HCEC 1CT (cell line): ENCODE results near the gene PRKCQ.
A peak's percentile ranks its signal among the peaks of the same experiment; 100 is the strongest.
"Not testable (repeated sequence)": the region's sequence is repeated elsewhere in the genome, so short reads cannot be mapped to it uniquely, and the experiment has no call there.

ENCODE experiments used
- DNase-seq: peaks from one replicate; pipeline ENCODE4 v3.0.0-alpha.2; 2017

Gene PRKCQ

DNA sequence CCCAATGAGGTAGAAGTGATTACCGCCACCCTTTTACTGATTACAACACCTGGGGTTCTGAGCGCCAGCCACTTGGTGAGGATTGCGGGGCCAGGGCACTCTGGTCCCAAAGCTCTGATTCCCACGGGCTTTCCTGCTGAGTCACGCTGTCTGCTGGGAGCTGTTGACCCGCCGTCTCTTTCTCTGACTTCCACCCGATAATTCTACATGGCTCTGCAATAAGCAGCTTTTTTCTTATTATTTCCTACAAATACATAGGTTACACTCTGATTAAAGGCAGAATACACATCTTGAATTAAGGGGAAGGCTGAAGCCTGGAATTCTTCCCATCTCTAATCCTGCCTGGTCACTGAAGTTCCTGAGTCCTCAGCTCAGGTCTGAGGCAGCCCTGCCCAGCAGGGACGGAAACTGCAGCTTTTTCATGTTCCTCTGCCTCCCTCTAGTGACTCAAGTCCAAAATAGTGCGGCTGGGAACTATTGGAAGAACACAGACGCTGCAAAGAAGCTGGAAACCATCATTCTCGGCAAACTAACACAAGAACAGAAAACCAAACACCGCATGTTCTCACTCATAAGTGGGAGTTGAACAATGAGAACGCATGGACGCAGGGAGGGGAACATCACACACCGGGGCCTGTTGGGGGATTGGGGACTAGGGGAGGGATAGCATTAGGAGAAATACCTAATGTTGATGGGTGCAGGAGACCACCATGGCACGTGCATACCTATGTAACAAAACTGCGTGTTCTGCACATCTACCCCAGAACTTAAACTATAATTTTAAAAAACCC lies 178.3 kb downstream of the PRKCQ start:
- peak; percentile 84 for DNase-seq

DNA sequence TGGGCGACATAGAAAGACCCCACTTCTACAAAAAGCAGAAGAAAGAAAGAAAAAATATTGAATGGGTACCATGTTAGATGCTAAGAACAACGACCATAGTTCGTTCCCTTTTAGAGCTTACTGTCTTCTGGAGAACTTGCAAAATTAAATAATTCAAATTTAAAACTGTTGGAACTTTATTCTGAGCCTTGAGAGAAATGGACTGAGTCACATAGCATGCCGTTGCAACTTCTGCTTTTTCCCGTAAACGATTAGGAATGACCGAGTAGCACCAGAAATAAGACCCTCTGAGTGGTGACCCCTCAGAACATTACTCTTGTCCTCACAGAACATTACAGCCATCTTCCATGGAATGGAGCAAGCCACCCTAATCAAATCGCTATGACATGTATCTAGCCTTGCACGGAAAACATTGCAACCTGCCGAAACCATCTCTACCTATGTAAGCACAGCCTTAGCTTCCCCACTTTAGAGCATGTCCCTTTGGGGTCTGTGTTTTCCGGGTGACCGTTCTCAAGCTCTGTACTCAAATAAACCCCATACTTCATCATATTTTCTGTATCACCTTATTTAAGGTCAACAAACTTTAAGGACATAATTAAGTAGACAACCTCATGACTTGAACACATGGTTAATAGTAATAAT lies 179.1 kb downstream of the PRKCQ start:
- DNase-seq, result no peak

DNA sequence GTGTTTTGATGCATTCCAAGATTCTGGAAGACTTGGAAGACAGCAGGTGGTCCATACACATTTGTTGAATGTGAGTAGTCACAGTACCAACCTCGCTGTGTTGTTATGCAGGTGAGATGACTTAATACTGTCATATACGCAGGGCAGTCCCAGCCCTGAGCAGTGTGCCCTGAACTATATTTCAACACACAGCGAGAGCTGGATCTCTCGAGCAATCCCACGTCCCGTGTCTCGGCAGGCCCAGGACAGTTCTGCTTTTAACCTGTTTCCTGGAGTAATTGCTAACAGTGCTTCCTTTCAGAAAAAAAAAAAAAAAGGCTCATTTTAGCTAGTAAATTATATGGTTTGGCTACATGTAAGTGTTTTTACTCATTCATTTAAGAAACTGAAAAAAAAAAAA lies 179.7 kb downstream of the PRKCQ start:
- no peak for DNase-seq

DNA sequence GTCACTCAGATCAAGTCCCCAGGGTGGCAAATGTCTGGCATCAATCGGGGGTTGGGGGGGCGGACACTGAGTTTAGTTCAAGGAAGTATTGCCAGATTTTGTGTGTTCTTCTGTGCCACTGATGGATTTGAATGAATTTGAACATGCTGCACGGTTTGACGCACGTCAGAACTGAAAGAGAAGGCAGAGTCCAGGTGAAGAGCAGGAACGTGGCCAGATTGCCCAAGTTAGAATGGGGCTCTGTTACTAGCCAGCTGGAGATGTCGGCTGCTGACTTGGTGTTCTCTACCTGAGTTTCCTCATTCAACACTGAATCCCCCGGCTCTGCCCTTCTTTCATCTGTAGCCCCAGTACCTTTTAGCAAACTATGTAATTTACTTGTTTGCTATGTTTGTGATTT lies 180.2 kb downstream of the PRKCQ start:
- no peak for DNase-seq

DNA sequence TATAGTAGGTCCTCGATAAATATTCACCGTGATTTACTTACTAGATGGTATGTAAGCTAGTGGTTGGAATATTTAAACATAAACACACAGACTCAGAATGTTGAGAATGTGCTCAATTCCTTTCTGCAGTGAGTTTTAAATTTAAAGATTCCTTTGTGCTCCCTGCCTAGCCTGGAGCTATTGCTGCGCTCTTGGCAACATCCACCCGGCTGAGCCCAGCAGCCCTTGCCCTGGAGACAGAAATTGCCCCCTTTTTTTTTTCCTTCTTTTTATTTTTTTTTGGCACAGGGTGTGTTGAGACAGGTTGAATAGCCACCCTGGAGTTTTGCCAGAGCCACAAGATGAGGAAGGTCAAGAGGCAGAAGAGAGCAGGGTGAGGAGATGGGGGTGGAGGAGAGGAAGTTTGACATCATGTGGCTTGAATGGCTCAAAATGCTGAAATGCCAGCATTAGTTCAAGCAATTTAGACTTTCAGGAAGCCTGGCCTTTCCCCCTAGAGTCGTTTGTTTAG lies 180.8 kb downstream of the PRKCQ start:
- no peak for DNase-seq

DNA sequence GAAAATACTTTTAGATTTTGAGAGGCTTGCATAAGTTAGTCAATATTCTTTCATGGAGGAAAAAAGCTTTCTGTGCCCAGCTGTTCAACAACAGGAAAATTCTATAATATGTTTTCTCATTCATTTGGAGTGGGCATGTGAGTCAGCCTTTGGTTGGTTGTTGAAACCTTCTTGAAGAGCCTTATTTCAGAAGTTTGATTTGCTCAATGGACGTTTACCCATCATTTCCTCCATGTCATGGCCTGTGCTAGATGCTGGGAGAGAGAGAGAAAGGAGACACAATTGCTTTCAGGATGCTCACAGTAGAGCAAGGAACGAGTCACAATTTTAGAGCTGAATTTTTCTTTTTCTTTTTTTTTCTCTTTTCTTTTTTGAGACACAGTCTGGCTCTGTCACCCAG lies 181.7 kb downstream of the PRKCQ start:
- DNase-seq, result no peak

DNA sequence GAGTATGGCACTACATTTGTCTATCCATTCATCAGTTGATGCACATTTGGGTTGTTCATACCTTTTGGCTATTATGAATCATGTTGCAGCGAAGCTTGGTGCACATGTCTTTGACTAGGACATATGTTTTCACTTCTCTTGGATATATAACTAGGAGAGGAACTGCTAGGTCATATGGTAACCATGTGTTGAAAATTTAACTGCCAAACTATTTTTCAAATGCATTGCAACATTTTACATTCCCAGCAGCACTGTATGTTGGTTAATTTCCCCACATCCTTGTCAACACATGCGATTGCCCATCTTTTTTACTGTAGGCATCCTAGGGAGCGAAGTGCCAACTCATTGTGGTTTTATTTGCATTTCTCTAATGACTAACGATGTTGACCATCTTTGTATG lies 183.4 kb downstream of the PRKCQ start:
- DNase-seq, result peak; percentile 84

DNA sequence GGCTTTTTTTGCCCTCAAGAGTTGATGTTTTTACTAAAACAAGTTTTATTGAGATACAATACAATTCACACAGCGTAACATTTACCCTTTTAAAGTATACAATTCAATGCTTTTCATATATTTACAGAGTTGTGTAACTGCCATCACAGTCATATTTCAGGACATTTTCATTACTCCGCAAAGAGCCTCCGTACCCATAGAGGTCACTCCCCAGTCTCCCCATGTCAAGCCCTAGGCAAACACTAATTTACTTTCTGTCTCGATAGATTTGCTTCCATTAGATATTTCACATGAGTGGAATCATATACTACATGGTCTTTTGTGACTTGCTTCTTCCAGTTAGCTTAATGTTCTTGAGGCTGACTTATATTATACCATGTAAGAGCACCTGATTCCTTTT lies 183.8 kb downstream of the PRKCQ start:
- DNase-seq, result no peak

DNA sequence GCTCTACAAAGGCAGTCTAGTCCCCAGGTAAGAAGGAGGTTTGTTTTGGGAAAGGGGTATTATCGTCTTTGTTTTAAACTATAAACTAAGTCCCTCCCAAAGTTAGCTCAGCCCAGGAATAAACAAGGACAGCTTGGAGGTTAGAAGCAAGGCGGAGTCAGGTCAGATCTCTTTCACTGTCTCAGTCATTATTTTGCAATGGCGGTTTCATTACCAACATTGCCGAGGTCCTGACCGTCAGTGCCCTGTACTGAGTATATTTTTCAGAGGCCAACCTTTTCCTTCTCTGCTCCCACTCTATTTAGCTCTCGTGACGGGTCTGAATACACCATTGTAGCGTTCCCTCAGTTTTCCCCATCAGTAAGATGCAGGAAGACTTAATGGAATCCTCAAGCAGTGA lies 184.5 kb downstream of the PRKCQ start:
- DNase-seq, result no peak

DNA sequence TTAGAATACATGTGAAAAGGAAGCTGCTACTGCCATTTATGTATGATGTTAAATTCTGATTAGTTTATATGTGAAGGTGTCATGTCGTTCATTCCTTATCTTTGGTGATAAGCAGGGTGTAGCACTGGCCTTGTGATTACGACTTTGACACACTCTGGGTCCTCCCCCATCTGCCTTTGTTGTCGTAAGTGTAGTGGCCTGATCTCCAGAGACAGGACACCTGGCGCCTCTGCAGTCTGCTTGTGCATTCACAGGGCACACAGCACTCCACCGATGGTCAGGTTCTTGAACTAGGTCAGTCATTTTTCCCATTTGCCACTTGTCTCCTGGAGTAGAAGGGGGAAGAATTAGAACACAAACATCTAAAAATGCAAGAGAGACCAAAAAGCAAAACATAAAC lies 186.0 kb downstream of the PRKCQ start:
- DNase-seq, result no peak

DNA sequence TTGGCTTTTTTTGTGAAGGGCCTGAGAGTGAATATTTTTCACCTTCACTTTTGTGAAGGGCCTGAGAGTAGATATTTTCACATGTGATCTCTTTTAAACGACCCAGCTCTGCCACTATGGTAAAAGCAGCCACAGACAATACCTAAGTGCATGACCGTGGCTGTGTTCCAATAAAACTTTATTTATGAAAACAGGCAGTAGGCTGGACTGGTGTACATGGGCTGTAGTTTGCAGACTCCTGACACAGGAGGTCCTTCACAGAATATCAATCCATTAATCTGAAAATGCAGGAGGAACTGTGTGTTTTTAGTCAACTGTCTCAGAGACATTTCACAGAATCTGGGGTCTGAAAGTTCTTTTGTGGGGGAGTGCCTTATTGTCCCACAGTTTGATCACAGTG lies 186.9 kb downstream of the PRKCQ start:
- DNase-seq, result no peak

DNA sequence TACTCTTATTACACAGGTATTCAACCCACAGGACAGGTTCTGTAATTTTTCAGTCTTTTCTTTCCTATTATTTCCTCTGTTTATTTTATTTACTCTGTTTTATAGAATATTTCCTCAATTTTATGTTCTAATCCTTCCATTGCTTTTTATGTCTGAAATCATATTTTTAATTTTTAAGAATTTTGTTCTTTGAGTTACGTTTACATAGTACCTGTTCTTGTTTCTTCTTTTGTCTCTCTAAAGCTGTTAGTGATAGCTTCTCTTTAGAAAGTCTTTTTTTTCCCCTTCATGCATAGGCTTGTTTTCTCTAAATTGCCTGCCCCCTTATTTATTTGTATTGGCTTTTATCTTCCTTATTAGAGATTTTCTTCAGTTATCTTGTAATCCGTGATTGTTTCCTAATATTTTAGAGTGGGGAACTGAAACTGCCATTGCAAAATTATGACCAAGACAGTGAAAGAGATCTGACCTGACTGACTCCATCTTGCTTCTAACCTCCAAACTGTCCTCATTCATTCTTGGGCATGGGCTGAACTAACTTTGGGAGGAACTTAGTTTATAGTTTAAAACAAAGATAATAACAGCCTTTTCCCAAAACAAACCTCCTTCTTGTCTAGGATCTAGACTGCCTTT lies 189.7 kb downstream of the PRKCQ start:
- no peak for DNase-seq

DNA sequence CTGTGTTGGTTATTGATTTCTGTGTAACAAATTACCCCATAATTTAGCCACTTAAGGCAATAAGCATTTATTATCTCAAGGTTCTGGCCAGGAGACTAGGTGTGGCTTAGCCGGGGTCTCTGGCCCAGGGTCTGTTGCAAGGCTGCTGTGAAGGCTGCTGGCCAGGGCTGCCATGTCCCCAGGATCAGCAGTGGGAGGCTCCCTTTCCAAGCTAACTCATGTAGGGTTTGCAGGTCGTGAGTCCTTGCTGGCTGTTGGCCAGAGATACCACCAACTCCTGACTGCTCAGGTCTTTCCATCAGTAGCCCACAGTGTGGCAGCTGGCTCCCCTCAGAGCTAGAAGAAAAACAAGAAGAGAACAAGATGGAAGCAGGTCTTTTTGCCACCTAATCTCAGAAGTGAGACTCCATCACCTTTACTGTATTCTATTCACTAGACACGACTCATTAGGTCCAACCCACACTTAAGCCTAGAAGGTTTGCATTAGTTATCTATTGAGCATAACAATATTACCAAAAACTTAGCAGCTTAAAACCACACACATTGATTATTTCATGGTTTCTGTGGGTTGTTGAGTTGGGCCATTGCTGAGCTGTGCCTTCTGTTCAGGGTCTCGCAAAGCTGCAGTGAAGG lies 191.7 kb downstream of the PRKCQ start:
- DNase-seq, result no peak

DNA sequence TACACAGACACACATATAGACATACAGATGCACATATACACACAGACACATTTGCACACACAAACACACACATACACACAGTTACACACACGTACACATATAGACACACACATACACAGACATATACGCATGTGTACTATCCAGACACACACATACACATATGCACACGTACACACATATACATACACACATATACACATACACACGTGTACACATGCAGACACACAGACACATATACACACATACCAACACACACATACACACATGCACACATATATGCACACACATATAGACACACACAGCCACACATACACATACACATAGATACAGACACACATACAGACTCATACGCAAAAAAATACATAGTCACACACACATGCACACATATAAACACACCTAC lies 193.1 kb downstream of the PRKCQ start:
- no peak for DNase-seq

DNA sequence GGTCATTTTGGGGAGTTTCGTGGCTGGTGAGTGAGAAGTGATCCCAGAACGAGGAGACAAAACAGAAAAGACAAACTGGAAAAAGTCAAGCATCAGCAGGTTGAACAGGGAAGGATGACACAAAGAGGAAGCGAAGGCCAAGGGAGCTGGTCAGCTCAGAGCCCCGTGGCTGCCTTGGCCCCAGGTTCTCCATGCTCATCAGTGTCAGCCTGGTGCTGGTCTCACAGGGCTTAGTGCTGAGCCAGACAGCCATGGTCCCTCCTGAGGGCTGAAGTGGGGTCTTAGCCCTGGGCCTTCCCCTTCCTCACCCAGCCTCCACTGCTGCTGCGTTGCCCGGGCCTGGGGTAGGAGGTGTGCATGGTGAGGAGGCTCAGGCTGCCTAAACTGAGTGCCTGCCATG lies 193.7 kb downstream of the PRKCQ start:
- DNase-seq, result no peak

DNA sequence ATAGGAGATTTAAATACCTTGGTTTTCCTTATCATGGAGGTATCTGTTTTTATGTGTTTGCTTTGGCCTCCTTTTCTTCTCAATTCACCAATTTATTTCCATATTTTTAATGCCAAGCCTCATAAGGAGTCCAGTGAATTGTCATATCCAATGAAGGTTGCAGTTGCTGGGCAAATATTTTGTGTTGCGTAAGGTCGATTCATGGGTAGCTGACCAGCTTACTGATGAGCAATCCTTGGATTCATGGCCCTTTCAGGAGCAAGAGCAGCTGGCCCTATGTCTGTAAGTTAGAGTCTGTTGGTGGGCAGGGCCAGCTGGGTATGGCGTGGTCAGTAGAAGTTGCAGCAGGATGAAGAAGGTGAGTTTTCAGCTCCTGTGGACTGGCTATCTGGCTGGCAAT lies 194.4 kb downstream of the PRKCQ start:
- DNase-seq, result peak; percentile 50

DNA sequence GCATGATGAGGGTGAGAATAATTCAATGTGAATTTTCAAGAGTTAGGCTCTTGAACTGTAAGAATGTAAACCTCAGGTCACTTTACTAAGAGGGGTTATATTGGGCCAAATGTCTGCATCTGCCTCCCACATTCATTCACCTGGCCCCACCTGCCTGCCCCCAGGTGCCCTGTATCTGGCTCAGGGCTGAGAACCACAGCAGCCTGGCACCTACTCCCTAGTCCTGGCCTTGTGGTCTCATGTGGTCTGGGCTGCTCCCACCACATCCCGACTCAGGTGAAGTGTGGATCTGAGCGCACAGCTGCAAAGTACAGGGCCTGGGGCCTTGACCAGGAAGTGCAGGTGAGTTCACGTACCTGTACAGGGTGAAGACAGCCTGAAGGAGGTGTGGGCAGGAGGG lies 195.2 kb downstream of the PRKCQ start:
- no peak for DNase-seq

DNA sequence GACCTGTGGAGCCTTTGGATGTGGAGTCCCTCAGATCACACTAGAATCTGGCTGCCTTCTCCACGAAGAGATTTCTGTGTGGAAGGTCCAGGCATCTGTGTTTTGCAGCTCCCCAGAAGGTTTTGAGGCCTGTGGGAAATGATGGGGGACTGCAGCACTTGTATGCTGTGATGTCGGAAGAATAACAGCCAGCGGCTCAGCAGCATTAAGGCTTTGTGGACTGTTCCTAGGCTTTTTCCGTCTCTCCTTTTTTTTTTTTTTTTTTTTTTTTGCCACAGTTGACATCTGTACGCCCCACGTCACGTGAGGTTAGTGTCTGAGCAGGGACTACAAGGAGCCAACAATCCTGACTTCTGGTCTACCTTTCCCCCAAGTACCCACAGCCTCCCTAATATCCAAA lies 196.0 kb downstream of the PRKCQ start:
- DNase-seq, result no peak

DNA sequence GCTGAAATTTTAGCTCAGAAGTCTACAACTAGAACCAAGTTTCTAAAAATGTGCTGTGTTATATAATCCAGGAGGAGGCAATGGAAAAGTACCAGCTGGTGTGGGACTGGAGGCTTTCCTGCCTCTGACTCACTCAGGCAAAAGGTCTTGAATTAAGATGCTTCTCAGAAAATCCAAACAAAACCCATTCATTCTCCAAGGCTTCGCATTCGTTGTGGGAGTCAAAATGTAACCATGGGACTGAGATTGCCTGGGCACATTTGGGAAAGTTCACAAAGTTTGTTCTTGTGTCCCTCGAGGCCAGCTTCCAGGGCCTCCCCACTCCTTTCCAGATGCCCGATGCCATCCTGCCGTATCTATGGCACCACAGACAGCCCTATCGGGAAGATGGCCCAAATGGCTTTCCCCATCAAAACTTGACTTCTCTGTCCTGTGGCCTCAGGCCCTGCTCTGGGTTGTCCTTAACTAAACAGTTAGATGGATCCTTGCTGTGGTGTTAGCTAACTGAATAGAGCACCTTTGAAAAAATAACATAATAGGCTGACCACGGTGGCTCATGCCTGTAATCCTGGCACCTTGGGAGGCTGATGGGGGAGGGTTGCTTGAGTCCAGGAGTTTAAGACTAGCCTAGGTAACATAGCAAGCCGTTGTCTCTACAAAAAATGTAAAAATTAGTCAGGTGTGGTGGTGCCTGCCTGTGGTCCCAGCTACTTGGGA lies 196.8 kb downstream of the PRKCQ start:
- DNase-seq, result peak; percentile 11

DNA sequence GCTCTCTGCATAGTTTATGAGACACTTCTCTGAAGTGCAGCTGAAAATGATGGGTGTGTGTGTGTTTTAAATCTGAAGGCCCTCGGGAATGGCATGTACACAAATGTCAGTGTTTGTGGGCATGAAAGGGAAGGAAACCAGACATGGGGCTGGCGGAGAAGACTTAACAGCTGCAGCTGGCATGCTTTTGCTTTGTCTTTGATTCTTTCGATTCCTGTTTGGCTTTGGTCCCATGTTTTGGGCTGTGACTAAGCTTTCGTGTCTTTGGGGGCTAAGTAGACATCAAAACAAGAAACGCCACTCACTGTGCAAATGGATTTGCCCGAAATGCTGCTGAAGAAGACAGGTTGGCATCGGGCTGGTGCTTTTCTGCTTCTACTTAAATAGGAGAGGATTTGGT lies 198.0 kb downstream of the PRKCQ start:
- no peak for DNase-seq

DNA sequence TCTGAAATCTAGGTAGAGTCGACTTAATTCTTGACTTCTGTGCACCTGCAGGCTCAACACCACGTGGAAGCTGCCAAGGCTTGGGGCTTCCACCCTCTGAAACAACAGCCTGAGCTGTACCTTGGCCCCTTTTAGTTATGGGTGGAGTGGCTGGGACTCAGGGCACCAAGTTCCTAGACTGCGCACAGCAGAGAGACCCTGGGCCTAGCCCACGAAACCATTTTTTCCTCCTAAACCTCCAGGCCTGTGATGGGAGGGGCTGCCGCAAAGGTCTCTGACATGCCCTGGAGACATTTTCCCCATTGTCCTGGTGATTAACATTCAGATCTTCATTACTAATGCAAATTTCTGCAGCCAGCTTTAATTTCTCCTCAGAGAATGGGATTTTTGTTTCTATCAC lies 199.6 kb downstream of the PRKCQ start:
- DNase-seq, result not testable (repeated sequence)

DNA sequence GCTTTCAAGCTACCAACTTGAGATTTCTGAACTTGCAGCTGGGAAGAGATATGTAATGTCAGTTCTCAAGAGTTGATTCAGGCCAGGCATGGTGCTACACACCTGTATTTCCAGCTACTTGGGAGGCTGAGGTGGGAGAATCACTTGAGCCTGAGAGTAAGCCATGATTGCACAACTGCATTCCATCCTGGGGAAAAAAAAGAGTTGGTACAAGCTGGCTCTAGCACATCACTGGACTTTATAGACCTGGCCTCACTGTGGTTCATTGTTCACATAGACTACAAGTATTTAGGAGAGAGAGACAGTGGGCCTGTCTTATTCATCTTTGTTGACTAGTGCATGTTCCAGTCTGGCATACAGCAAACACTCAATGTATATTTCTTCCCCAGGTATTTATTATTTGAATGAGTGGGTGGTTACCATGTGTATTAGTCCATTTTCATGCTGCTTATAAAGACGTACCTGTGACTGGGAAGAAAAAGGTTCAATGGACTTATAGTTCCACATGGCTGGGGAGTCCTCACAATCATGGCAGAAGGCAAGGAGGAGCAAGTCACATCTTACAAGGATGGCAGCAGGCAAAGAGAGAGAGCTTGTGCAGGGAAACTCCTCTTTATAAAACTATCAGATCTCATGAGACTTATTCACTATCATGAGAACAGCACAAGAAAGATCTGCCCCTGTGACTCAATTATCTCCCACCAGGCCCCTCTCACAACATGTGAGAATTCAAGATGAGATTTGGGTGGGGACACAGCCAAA lies 200.9 kb downstream of the PRKCQ start:
- DNase-seq, result no peak
